Neural progenitor cell (in vitro differentiated cells): ENCODE results near the gene C9orf72. TPM values are rescaled to one million over a fixed set of nuclear protein-coding genes. Genes with fewer than 3 reads are reported as not detected.

Source experiments
- DNase-seq: peaks from one replicate; pipeline ENCODE4 v3.0.0-alpha.2; 2016; ENCODE audit warnings: low spot score
- H2AFZ ChIP-seq: fragments of 200-600 bp; sonication (generic); replicated peaks from 2 replicates; pipeline ENCODE4 v1.6.1; 2016; ENCODE audit warnings: antibody characterized with exemption
- H3F3A ChIP-seq: fragments of 200-600 bp; sonication (generic); 2 replicates; pipeline ENCODE4 v1.6.1; 2016; ENCODE audit warnings: antibody characterized with exemption, low read depth
- H3K27ac ChIP-seq: fragments of 200-600 bp; sonication (generic); 2 replicates; pipeline ENCODE4 v1.5.1; 2016; ENCODE audit warnings: mild to moderate bottlenecking
- H3K27me3 ChIP-seq: fragments of 200-600 bp; sonication (generic); 2 replicates; pipeline ENCODE4 v1.6.1; 2016; ENCODE audit warnings: mild to moderate bottlenecking, moderate library complexity
- H3K36me3 ChIP-seq: fragments of 200-600 bp; sonication (generic); 2 replicates; pipeline ENCODE4 v1.5.1; 2016
- H3K4me1 ChIP-seq: fragments of 200-600 bp; sonication (generic); 2 replicates; pipeline ENCODE4 v1.6.1; 2016; ENCODE audit warnings: mixed run types
- H3K4me2 ChIP-seq: fragments of 200-600 bp; sonication (generic); 2 replicates; pipeline ENCODE4 v1.6.1; 2016
- H3K4me3 ChIP-seq: fragments of 200-600 bp; sonication (generic); 2 replicates; pipeline ENCODE4 v1.5.1; 2016
- H3K79me2 ChIP-seq: fragments of 200-600 bp; sonication (generic); 2 replicates; pipeline ENCODE4 v1.6.1; 2016; ENCODE audit warnings: low read depth
- H3K9ac ChIP-seq: fragments of 200-600 bp; sonication (generic); 2 replicates; pipeline ENCODE4 v1.6.1; 2016
- H3K9me3 ChIP-seq: fragments of 200-600 bp; sonication (generic); 2 replicates; pipeline ENCODE4 v1.5.1; 2016; ENCODE audit warnings: low read depth
- H4K20me1 ChIP-seq: fragments of 200-600 bp; sonication (generic); 2 replicates; pipeline ENCODE4 v1.6.1; 2016; ENCODE audit warnings: low read depth
- H3K27ac Mint-ChIP-seq: 3 replicates; pipeline ENCODE4 v1.8.0; 2021; ENCODE audit warnings: mixed read lengths
- H3K27me3 Mint-ChIP-seq: 2 replicates; pipeline ENCODE4 v1.8.0; 2022; ENCODE audit warnings: low read depth, mild to moderate bottlenecking, inconsistent platforms, moderate library complexity, mixed read lengths; ENCODE audit not compliant: insufficient read depth
- H3K36me3 Mint-ChIP-seq: 3 replicates; pipeline ENCODE4 v1.8.0; 2021; ENCODE audit warnings: mixed read lengths
- H3K4me1 Mint-ChIP-seq: 3 replicates; pipeline ENCODE4 v1.8.0; 2021; ENCODE audit warnings: mixed read lengths
- H3K4me3 Mint-ChIP-seq: 3 replicates; pipeline ENCODE4 v1.8.0; 2021; ENCODE audit warnings: mild to moderate bottlenecking, moderate library complexity, mixed read lengths
- H3K9me3 Mint-ChIP-seq: 3 replicates; pipeline ENCODE4 v1.8.0; 2020; ENCODE audit warnings: mixed read lengths
- EZH2 ChIP-seq: fragments of 200-600 bp; sonication (generic); IDR thresholded peaks from 2 replicates; pipeline ENCODE4 v1.6.1; 2017; ENCODE audit warnings: antibody characterized with exemption, mild to moderate bottlenecking, moderate library complexity
- EZH2phosphoT487 ChIP-seq: fragments of 200-600 bp; sonication (generic); IDR thresholded peaks from 2 replicates; pipeline ENCODE4 v1.6.1; 2017; ENCODE audit warnings: antibody characterized with exemption
- total RNA-seq: library from RNA; depleted of rRNA; stranded (reverse); fragments of >200 nt; gene quantifications from 2 replicates; pipeline ENCODE4 v1.2.3, GENCODE V29; 2015; ENCODE audit warnings: low replicate concordance
- TF ChIP-seq, protein P1 (sequence below): fragments of 200-600 bp; sonication (generic); IDR thresholded peaks from 2 replicates; pipeline ENCODE4 v1.5.1; 2017; ENCODE audit warnings: antibody characterized with exemption, mild to moderate bottlenecking

C9orf72 gene
- total RNA-seq, 1 donor from 2014 or later: 107 TPM

GRCh38 chr9:27563738-27564430, 9.4 kb downstream of the C9orf72 start:
- H2AFZ ChIP-seq: no peak overlapping the region
- H3K27me3 ChIP-seq: no peaks in the 10 kb centered on the region
- no peaks in the 10 kb centered on the region for H3K9me3 ChIP-seq
- peaks cover 7% of the 10 kb centered on the region for H4K20me1 ChIP-seq
- H3K79me2 ChIP-seq: peaks cover 27% of the 10 kb centered on the region
- no peak overlapping the region for H3K4me2 ChIP-seq
- DNase-seq: no peak
- TF ChIP-seq, protein P1, sequence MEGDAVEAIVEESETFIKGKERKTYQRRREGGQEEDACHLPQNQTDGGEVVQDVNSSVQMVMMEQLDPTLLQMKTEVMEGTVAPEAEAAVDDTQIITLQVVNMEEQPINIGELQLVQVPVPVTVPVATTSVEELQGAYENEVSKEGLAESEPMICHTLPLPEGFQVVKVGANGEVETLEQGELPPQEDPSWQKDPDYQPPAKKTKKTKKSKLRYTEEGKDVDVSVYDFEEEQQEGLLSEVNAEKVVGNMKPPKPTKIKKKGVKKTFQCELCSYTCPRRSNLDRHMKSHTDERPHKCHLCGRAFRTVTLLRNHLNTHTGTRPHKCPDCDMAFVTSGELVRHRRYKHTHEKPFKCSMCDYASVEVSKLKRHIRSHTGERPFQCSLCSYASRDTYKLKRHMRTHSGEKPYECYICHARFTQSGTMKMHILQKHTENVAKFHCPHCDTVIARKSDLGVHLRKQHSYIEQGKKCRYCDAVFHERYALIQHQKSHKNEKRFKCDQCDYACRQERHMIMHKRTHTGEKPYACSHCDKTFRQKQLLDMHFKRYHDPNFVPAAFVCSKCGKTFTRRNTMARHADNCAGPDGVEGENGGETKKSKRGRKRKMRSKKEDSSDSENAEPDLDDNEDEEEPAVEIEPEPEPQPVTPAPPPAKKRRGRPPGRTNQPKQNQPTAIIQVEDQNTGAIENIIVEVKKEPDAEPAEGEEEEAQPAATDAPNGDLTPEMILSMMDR: no peak
- TF ChIP-seq EZH2phosphoT487: no peak
- TF ChIP-seq EZH2: no peak
- no peaks in the 10 kb centered on the region for H3F3A ChIP-seq
- no peaks in the 10 kb centered on the region for H3K4me1 ChIP-seq
- H3K9ac ChIP-seq: no peak overlapping the region
- H3K4me3 ChIP-seq: no peak overlapping the region
- no peaks in the 10 kb centered on the region for H3K9me3 Mint-ChIP-seq
- no peak overlapping the region for H3K27ac ChIP-seq
- no peak overlapping the region for H3K27ac Mint-ChIP-seq
- no peaks in the 10 kb centered on the region for H3K27me3 Mint-ChIP-seq
- peaks cover 18% of the 10 kb centered on the region for H3K36me3 Mint-ChIP-seq
- no peaks in the 10 kb centered on the region for H3K4me1 Mint-ChIP-seq
- peaks cover 42% of the 10 kb centered on the region for H3K36me3 ChIP-seq
- H3K4me3 Mint-ChIP-seq: no peak overlapping the region

- Histone ChIP-seq H3K27me3 (no peaks in the 10 kb centered on the region), H3K9ac (no peak overlapping the region), H3K27ac (no peak overlapping the region), H3K4me1 (no peaks in the 10 kb centered on the region), H4K20me1 (no peaks in the 10 kb centered on the region), H3F3A (no peaks in the 10 kb centered on the region), H3K4me3 (no peak overlapping the region), H2AFZ (no peak overlapping the region), H3K9me3 (no peaks in the 10 kb centered on the region), H3K4me2 (no peak overlapping the region), H3K36me3 (peaks cover 60% of the 10 kb centered on the region), H3K79me2 (peaks cover 6% of the 10 kb centered on the region)
- Mint-ChIP-seq H3K36me3 (peaks cover 21% of the 10 kb centered on the region), H3K27me3 (no peaks in the 10 kb centered on the region), H3K9me3 (no peaks in the 10 kb centered on the region), H3K4me1 (no peaks in the 10 kb centered on the region), H3K4me3 (no peak overlapping the region), H3K27ac (no peak overlapping the region)
- DNase-seq: no peak
- TF ChIP-seq EZH2 (no peak), EZH2phosphoT487 (no peak)
- TF ChIP-seq, protein P1: no peak
Observed at GRCh38 chr9:27561685-27562084, 11.6 kb downstream of the C9orf72 start.

- H3K4me3 ChIP-seq: no peak overlapping the region
- H3K9me3 Mint-ChIP-seq: no peaks in the 10 kb centered on the region
- H3K4me1 Mint-ChIP-seq: no peaks in the 10 kb centered on the region
- no peak for DNase-seq
- no peaks in the 10 kb centered on the region for H3K4me1 ChIP-seq
- H3K36me3 ChIP-seq: peaks cover 63% of the 10 kb centered on the region
- H2AFZ ChIP-seq: no peak overlapping the region
- H3K9me3 ChIP-seq: no peaks in the 10 kb centered on the region
- H3K36me3 Mint-ChIP-seq: peaks cover 15% of the 10 kb centered on the region
- no peak overlapping the region for H3K9ac ChIP-seq
- H3K4me3 Mint-ChIP-seq: no peak overlapping the region
- H4K20me1 ChIP-seq: no peaks in the 10 kb centered on the region
- H3K27me3 Mint-ChIP-seq: no peaks in the 10 kb centered on the region
- no peak overlapping the region for H3K27ac ChIP-seq
- H3F3A ChIP-seq: no peaks in the 10 kb centered on the region
- no peaks in the 10 kb centered on the region for H3K27me3 ChIP-seq
- no peak overlapping the region for H3K4me2 ChIP-seq
- H3K27ac Mint-ChIP-seq: no peak overlapping the region
- TF ChIP-seq EZH2phosphoT487: no peak
- no peaks in the 10 kb centered on the region for H3K79me2 ChIP-seq
Observed at GRCh38 chr9:27560457-27560856, 12.8 kb downstream of the C9orf72 start.

GRCh38 chr9:27558307-27558706, 15.0 kb downstream of the C9orf72 start:
- Histone ChIP-seq H3K27ac (no peak overlapping the region), H3K9me3 (no peaks in the 10 kb centered on the region), H3K4me3 (no peak overlapping the region), H3K36me3 (peaks cover 62% of the 10 kb centered on the region), H3K4me1 (no peaks in the 10 kb centered on the region), H3K27me3 (no peaks in the 10 kb centered on the region), H3K4me2 (no peak overlapping the region), H3K79me2 (no peaks in the 10 kb centered on the region), H4K20me1 (no peaks in the 10 kb centered on the region), H3F3A (no peaks in the 10 kb centered on the region), H2AFZ (no peak overlapping the region), H3K9ac (no peak overlapping the region)
- no peaks in the 10 kb centered on the region for H3K9me3 Mint-ChIP-seq
- no peaks in the 10 kb centered on the region for H3K4me1 Mint-ChIP-seq
- H3K4me3 Mint-ChIP-seq: no peak overlapping the region
- peaks cover 26% of the 10 kb centered on the region for H3K36me3 Mint-ChIP-seq
- no peak overlapping the region for H3K27ac Mint-ChIP-seq
- no peaks in the 10 kb centered on the region for H3K27me3 Mint-ChIP-seq
- TF ChIP-seq EZH2phosphoT487 (no peak), EZH2 (no peak)
- TF ChIP-seq, protein P1: no peak
- DNase-seq: no peak
